NCI-H2227 (cell line): Measurements from ENCODE around the gene IRS2.
"Not testable (repeated sequence)": the region's sequence is repeated elsewhere in the genome, so short reads cannot be mapped to it uniquely, and the experiment has no call there.

Experiments used
- DNase-seq: peaks from one replicate; lab custom pipeline; 2025; ENCODE audit not compliant: unreplicated experiment; lab: John Stamatoyannopoulos, UW

IRS2 gene, protein sequence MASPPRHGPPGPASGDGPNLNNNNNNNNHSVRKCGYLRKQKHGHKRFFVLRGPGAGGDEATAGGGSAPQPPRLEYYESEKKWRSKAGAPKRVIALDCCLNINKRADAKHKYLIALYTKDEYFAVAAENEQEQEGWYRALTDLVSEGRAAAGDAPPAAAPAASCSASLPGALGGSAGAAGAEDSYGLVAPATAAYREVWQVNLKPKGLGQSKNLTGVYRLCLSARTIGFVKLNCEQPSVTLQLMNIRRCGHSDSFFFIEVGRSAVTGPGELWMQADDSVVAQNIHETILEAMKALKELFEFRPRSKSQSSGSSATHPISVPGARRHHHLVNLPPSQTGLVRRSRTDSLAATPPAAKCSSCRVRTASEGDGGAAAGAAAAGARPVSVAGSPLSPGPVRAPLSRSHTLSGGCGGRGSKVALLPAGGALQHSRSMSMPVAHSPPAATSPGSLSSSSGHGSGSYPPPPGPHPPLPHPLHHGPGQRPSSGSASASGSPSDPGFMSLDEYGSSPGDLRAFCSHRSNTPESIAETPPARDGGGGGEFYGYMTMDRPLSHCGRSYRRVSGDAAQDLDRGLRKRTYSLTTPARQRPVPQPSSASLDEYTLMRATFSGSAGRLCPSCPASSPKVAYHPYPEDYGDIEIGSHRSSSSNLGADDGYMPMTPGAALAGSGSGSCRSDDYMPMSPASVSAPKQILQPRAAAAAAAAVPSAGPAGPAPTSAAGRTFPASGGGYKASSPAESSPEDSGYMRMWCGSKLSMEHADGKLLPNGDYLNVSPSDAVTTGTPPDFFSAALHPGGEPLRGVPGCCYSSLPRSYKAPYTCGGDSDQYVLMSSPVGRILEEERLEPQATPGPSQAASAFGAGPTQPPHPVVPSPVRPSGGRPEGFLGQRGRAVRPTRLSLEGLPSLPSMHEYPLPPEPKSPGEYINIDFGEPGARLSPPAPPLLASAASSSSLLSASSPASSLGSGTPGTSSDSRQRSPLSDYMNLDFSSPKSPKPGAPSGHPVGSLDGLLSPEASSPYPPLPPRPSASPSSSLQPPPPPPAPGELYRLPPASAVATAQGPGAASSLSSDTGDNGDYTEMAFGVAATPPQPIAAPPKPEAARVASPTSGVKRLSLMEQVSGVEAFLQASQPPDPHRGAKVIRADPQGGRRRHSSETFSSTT (N-terminal part only)

GRCh38 chr13:109786457-109787134, at the start of gene IRS2:
Gene IRS2 (minus strand): TSS chr13:109786583. CDS start chr13:109786053, 530 bp downstream.
- DNase-seq = peak; percentile 94

DNA sequence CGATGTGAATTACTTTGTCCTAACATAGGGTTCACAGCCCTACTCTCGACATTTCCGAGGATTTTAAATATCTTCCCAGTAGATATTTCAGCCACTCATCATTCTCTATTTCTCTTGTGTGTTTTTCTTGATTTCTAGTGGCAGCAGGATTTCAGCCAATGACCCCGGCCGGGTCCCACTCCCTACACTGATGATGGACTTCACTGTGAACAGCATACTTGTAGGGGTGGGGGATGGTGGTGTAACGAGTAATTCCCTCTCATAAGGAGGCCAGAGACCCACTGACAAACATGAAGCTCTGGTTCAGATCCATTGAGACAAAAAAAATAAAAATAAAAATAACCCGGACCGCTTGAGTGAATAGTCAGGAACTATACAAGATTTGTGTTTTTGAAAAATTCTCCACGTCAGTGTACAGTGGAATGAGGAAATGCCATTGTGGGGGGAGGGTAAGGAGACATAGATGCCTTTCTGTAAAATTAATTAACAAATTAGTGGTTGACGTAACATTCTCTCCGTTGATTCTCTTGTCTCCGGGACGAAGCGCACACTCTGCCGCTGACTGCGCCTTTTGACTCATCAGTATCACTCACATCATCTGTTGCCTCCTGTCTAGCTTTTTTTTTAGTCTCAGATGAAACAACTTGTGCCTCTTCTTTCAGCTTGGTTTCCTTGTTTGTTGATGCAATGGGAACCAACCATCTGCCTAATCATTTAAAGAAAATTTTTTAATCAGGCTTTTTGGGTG, 48.8 kb upstream of the IRS2 start:
- DNase-seq = no peak

DNA sequence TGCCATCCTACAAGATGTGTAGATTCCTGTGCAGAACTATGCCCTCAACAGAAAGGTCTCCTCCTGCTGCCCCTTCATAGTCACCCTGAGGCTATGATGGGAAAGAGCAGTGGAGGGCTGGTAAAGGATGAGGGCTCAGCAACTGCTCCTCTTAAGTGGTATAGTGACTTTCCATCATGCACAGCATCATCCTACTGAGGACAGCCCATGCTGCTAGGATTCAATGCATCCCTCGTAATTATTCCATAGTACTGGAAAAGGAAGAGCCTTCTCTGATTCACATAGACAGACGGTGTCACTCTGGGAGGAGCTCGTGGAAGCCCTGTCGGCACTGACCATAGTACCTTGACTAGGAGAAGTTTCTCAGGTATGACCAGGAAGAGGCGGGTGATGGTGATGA, 47.6 kb upstream of the IRS2 start:
- DNase-seq = no peak

DNA sequence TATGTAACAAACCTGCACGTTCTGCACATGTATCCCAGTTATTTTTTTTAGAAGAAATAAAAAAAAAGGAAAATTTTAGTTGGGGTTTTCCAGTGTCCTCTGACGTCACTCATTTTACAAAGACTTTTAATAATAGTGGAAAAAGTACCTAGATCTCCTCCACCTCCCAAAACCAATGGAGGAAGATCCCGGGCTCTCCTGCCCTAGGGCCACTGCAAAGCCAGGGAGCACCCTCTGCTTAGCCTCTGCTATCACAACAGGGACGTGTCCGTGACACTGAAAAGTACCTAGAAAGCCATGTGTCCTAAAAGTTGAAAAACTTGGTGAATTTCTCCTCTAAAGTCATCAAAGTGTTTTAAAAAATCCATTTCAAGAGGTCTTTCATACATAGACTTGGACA, 46.7 kb upstream of the IRS2 start:
- no peak for DNase-seq

DNA sequence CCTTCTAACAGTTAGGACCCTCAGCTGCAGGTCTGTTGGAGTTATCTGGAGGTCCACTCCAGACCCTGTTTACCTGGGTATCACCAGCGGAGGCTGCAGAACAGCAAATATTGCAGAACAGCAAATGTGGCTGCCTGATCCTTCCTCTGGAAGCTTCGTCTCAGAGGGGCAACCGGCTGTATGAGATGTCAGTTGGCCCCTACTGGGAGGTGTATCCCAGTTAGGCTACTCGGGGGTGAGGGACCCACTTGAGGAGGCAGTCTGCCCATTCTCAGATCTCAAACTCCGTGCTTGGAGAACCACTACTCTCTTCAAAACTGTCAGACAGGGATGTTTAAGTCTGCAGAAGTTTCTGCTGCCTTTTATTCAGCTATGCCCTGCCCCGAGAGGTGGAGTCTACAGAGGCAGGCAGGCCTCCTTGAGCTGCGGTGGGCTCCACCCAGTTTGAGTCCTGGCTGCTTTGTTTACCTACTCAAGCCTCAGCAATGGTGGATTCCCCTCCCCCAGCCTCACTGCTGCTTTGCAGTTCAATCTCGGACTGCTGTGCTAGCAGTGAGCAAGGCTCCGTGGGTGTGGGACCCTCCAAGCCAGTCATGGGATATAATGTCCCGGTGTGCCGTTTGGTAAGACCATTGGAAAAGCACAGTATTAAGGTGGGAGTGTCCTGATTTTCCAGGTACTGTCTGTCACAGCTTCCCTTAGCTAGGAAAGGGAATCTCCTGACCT, 42.4 kb upstream of the IRS2 start:
- not testable (repeated sequence) for DNase-seq

DNA sequence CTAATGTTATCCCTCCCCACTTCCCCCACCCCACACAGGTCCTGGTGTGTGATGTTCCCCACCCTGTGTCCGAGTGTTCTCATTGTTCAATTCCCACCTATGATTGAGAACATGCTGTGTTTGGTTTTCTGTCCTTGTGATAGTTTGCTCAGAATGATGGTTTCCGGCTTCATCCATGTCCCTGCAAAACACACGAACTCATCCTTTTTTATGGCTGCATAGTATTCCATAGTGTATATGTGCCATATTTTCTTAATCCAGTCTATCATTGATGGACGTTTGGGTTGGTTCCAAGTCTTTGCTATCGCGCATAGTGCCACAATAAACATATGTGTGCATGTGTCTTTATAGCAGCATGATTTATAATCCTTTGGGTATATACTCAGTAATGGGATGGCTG, 36.8 kb upstream of the IRS2 start:
- DNase-seq = not testable (repeated sequence)

DNA sequence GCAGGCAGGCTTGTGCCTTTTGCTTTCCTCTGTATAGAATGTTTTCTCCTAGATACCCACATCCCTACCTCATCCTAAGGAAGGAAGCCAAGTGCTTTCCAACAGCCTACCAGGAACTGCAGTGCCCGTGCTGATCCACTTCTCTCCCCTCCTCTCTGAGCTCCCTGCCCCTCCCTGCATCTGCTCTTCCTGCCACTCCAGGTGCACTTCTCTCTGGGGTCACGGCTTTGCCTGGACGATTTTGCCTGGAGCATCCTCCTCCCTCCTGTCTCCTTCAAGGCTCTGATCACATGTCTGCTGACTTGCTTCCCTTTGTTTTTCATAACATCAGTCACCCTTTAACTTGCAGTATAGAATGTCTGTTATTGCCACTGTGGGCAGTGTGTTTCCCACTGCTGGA, 34.7 kb upstream of the IRS2 start:
- DNase-seq = no peak

- no peak for DNase-seq
Observed at GRCh38 chr13:109819874-109820273, 33.5 kb upstream of the IRS2 start.

DNA sequence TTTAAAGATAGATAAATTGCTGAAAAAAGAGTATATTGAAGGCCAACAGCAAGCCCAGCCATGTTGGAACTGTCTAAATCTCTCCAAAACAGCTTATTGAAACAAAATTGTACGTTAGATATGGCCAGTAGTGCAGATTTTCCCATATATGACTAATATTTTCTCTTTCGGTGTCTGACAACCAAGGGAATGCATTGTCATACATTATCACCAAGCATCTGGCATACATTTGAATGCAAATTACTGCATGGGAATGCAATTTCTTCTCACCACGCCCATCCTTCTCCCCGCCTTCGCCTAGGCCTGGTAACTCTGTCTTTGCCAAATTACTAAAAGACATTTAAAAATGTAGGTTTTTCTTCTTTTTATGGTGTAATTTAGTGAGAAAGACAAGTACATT, 32.5 kb upstream of the IRS2 start:
- DNase-seq = no peak

DNA sequence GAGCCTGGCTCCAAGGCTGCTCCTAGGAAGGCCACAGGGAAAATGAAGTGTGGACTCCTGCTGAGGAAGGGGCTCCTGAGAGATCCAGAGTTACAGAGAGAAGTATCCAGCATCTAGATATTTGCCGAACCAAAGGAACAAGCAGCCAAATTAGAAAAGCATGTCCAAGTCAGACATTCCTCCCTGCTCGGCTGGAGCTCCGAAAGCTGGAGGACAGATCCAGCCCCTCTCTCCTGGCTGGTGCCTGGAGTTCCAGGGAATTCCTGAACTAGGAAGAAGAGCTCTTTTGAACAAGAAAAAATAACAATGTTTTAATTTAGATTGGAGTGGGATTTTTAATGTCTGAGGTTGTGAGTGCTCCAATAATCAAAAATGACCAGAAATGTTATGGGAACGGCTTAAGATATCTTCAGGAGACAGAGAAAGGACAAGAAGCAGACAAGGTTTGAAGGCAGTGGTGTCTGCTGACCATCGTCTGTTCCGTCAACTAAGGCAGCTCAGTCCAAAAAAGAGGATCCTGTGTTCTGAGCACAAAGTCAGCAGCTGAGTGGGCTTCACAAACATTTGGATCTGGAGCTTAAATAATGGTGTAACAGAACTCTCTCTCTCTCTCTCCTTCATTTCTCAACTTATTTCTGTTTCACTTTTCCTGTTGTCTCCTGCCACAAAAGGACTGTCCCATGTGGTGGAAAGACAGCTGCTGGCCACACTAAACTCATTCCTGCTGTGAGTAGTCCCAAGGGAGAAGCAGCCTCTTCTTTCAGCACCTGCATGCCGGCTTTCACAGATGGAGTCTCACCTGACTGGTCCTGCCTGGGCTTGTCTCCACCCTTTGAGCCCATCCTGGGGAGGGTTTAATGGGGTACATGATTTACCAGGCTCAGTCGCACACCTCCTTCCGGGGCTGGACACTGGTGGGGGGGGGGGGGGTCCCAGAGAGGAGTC, 31.5 kb upstream of the IRS2 start:
- no peak for DNase-seq

GRCh38 chr13:109816808-109817203, 30.4 kb upstream of the IRS2 start:
- no peak for DNase-seq

- DNase-seq = no peak
Observed at GRCh38 chr13:109816112-109816807, 29.9 kb upstream of the IRS2 start.

- no peak for DNase-seq
Observed at GRCh38 chr13:109815651-109816050, 29.3 kb upstream of the IRS2 start.

DNA sequence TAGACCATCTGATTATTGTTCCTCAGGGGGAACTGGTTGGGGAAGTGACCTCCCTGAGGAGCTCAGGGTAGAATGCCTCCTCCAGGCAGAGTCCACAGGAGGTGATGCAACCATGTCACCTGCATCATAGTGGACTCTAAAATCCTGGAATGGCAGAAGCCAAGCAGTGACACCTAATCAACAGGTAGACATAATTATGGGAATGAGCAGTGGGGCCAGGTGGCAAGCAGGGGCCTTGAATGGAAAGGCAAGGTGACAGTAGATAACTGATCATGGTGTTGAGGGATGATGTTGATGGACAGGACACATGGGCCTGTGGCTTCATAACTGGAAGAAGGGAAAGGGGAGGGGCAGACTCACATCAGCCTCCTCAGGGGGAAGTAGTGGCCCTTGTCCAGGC, 27.3 kb upstream of the IRS2 start:
- DNase-seq = no peak

DNA sequence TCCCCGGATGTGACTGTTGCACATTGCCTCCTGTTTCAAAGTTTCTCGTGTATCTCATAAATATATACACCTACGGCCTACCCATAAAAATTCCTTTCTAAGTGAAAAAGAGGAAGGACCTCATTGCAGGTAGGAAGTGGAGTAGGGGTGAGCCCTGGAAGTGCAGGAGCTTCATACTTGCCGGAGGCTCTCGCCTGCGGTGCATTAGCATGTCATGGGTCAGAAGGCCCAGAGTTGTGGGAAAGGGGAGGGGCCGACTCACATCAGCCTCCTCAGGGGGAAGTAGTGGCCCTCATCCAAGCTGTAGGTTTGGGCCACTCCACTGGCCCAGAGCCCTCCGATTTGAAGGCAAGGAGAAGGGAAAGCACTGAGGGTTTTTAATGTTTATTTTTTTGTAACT, 26.0 kb upstream of the IRS2 start:
- no peak for DNase-seq

- no peak for DNase-seq
Observed at GRCh38 chr13:109810761-109811510, 24.6 kb upstream of the IRS2 start.

- no peak for DNase-seq
Observed at GRCh38 chr13:109809216-109809932, 23.0 kb upstream of the IRS2 start.
